ENCODE results near the gene GLP2R.

- TF ChIP-seq POLR2AphosphoS5 (IDR thresholded peaks at IDR 0.05; ENCODE audit: low read depth) (no peak), REST (IDR thresholded peaks at IDR 0.05; ENCODE audit: insufficient replicate concordance, low read depth) (no peak)
Observed at GRCh38 chr17:9890124-9890523, 64.4 kb downstream of the GLP2R start.
